IMR-90 (cell line): ENCODE measurements around the gene EPS15. TPM values are rescaled to one million over a fixed set of nuclear protein-coding genes. Genes with fewer than 3 reads are reported as not detected.

Experiments used
- ATAC-seq: fragments of 200-7000 bp; cut with Tn5 transposase; 2 replicates; pipeline ENCODE4 v1.9.1; 2020; ENCODE audit warnings: low read depth, mild to moderate bottlenecking, moderate library complexity
- BruUV-seq: library from RNA; stranded (reverse); fragments of 400-500 nt; replicated peaks from 2 replicates; lab custom pipeline; 2021; lab: Mats Ljungman, UMichigan
- CTCF ChIA-PET: fragments of 300-600 bp; formaldehyde crosslinking; extraction: SDS; loops from one replicate; lab custom pipeline; 2021; ENCODE audit warnings: antibody characterized with exemption; lab: Yijun Ruan, JAX
- POLR2A ChIA-PET: fragments of 300-600 bp; sonication (Branson Sonifier 250); formaldehyde crosslinking; loops from one replicate; lab custom pipeline; 2022; ENCODE audit warnings: antibody characterized with exemption; ENCODE audit not compliant: unreplicated experiment; lab: Charles Lee
- DNase-seq: peaks from one replicate; pipeline ENCODE4 v3.0.0; 2013
- H2AFZ ChIP-seq: replicated peaks from 2 replicates; pipeline ENCODE3; 2013; ENCODE audit warnings: low read length, mild to moderate bottlenecking; ENCODE audit not compliant: poor library complexity
- H2AK5ac ChIP-seq: 2 replicates; pipeline ENCODE4 v1.6.1; 2013; ENCODE audit warnings: low read depth, low read length, inconsistent platforms
- H2AK9ac ChIP-seq: replicated peaks from 2 replicates; pipeline ENCODE3; 2013; ENCODE audit warnings: mild to moderate bottlenecking, low read depth, low read length, moderate library complexity; ENCODE audit not compliant: poor library complexity
- H2BK120ac ChIP-seq: 2 replicates; pipeline ENCODE4 v1.6.1; 2013; ENCODE audit warnings: low read depth, low read length, inconsistent platforms
- H2BK15ac ChIP-seq: 3 replicates; pipeline ENCODE4 v1.6.1; 2013; ENCODE audit warnings: low read depth, low read length, inconsistent platforms
- H2BK20ac ChIP-seq: 2 replicates; pipeline ENCODE4 v1.6.1; 2013; ENCODE audit warnings: low read depth, mild to moderate bottlenecking, inconsistent platforms, low read length, moderate library complexity
- H2BK5ac ChIP-seq: 2 replicates; pipeline ENCODE4 v1.6.1; 2013; ENCODE audit warnings: mild to moderate bottlenecking, low read depth, low read length, inconsistent platforms; ENCODE audit not compliant: poor library complexity, severe bottlenecking
- H3K14ac ChIP-seq: replicated peaks from 2 replicates; pipeline ENCODE4 v1.6.1; 2013; ENCODE audit warnings: low read depth, low read length, inconsistent platforms
- H3K18ac ChIP-seq: 2 replicates; pipeline ENCODE4 v1.6.1; 2013; ENCODE audit warnings: low read depth, low read length, control low read depth
- H3K23ac ChIP-seq: 2 replicates; pipeline ENCODE4 v1.6.1; 2013; ENCODE audit warnings: low read depth, low read length, inconsistent platforms
- H3K27ac ChIP-seq: 2 replicates; pipeline ENCODE4 v1.5.1; 2013; ENCODE audit warnings: mild to moderate bottlenecking, control low read depth, low read length; ENCODE audit not compliant: insufficient read depth
- H3K27me3 ChIP-seq: 2 replicates; pipeline ENCODE4 v1.6.1; 2013; ENCODE audit warnings: low read length; ENCODE audit not compliant: control insufficient read depth, insufficient read depth
- H3K36me3 ChIP-seq: 2 replicates; pipeline ENCODE4 v1.6.1; 2013; ENCODE audit warnings: low read length, mixed read lengths; ENCODE audit not compliant: control insufficient read depth, insufficient read depth
- H3K4ac ChIP-seq: 2 replicates; pipeline ENCODE4 v1.6.1; 2013; ENCODE audit warnings: low read depth, low read length, inconsistent platforms
- H3K4me1 ChIP-seq: 2 replicates; pipeline ENCODE4 v1.6.1; 2013; ENCODE audit warnings: low read length, mixed read lengths; ENCODE audit not compliant: control insufficient read depth, insufficient read depth
- H3K4me2 ChIP-seq: 2 replicates; pipeline ENCODE4 v1.6.1; 2013; ENCODE audit warnings: low read depth, mild to moderate bottlenecking, control low read depth, low read length, moderate library complexity
- H3K4me3 ChIP-seq: 2 replicates; pipeline ENCODE4 v1.5.1; 2013; ENCODE audit warnings: low read depth, mild to moderate bottlenecking, control low read depth, low read length, moderate library complexity; ENCODE audit not compliant: insufficient read depth
- H3K56ac ChIP-seq: 2 replicates; pipeline ENCODE4 v1.6.1; 2013; ENCODE audit warnings: low read length, inconsistent platforms; ENCODE audit not compliant: insufficient read depth; ENCODE audit errors: extremely low read depth
- H3K79me1 ChIP-seq, 2 experiments: 2 replicates each; pipeline ENCODE4 v1.6.1; 2013; ENCODE audit warnings: low read length in 2 of 2, inconsistent platforms in 1 of 2, low read depth in 1 of 2
- H3K9ac ChIP-seq: 2 replicates; pipeline ENCODE4 v1.6.1; 2013; ENCODE audit warnings: low read depth, low read length, control low read depth
- H3K9me1 ChIP-seq: 2 replicates; pipeline ENCODE4 v1.6.1; 2013; ENCODE audit warnings: low read length, inconsistent platforms; ENCODE audit not compliant: insufficient read depth
- H3K9me3 ChIP-seq: 2 replicates; pipeline ENCODE4 v1.6.1; 2013; ENCODE audit warnings: low read length; ENCODE audit not compliant: control insufficient read depth, insufficient read depth
- H4K20me1 ChIP-seq: 2 replicates; pipeline ENCODE4 v1.6.1; 2013; ENCODE audit warnings: low read length, inconsistent platforms; ENCODE audit not compliant: insufficient read depth
- H4K5ac ChIP-seq: 2 replicates; pipeline ENCODE4 v1.6.1; 2013; ENCODE audit warnings: mild to moderate bottlenecking, low read depth, low read length, control low read depth
- H4K8ac ChIP-seq, 2 experiments: 2 replicates each; pipeline ENCODE4 v1.6.1; 2013; ENCODE audit warnings: low read depth in 2 of 2, low read length in 2 of 2, control low read depth in 1 of 2, inconsistent platforms in 1 of 2
- H4K91ac ChIP-seq: 2 replicates; pipeline ENCODE4 v1.6.1; 2013; ENCODE audit warnings: low read depth, low read length, inconsistent platforms; ENCODE audit not compliant: insufficient read depth
- CHD1 ChIP-seq: IDR thresholded peaks from 2 replicates; pipeline ENCODE4 v1.6.1; 2012; ENCODE audit warnings: low read depth, low read length, improper control_type of control experiment
- MXI1 ChIP-seq: IDR thresholded peaks from 2 replicates; pipeline ENCODE4 v1.6.1; 2012; ENCODE audit warnings: low read depth, mild to moderate bottlenecking, low read length, moderate library complexity, borderline replicate concordance
- NFE2L2 ChIP-seq: fragments of 150-350 bp; IDR thresholded peaks from 2 replicates; pipeline ENCODE4 v1.6.1; 2016; ENCODE audit warnings: low read depth, mild to moderate bottlenecking, low read length
- RFX5 ChIP-seq: IDR thresholded peaks from 2 replicates; pipeline ENCODE4 v1.8.0; 2012; ENCODE audit warnings: low read depth, mild to moderate bottlenecking, low read length, moderate library complexity
- SMC3 ChIP-seq: fragments of 150-350 bp; IDR thresholded peaks from 2 replicates; pipeline ENCODE4 v1.6.1; 2016; ENCODE audit warnings: low read depth, mild to moderate bottlenecking, antibody characterized with exemption, low read length, moderate library complexity
- whole genome bisulfite sequencing, 2 experiments: methylation state at CpG; one replicate each; pipeline versions ENCODE4 v1.1.5 to v1.1.7; 2013; ENCODE audit warnings: missing lambda C conversion rate in 2 of 2; ENCODE audit not compliant: insufficient read length in 1 of 2; ENCODE audit errors: extremely low coverage in 2 of 2; 5-methylcytosine and 5-hydroxymethylcytosine counted together
- dilution Hi-C: fragments of 300-500 bp; cut with HindIII; formaldehyde crosslinking; loops from one replicate; pipeline ENCODE4 v1.14.3; 2018; ENCODE audit warnings: low sequenced_read_pairs; ENCODE audit not compliant: unreplicated experiment
- in situ Hi-C: fragments of 300-500 bp; cut with MboI; formaldehyde crosslinking; loops from 3 replicates; pipeline ENCODE4 v1.14.3; 2019; ENCODE audit warnings: low sequenced_read_pairs, inconsistent platforms, mixed read lengths
- intact Hi-C: fragments of 100-400 bp; cut with micrococcal nuclease; formaldehyde crosslinking; loops from 2 replicates; pipeline ENCODE4 v1.10.0; 2022
- polyA plus RNA-seq, 3 experiments: library from polyadenylated mRNA; depleted of rRNA; stranded (reverse); fragments of >200 nt; gene quantifications; 2 replicates each; pipeline ENCODE4 v1.2.3, GENCODE V29; 2012; ENCODE audit warnings: low replicate concordance in 1 of 3
- total RNA-seq: library from RNA; depleted of rRNA; stranded (reverse); fragments of >200 nt; gene quantifications from 2 replicates; pipeline ENCODE4 v1.2.3, GENCODE V29; 2012
- TF ChIP-seq, protein P1 (sequence below): conservative IDR thresholded peaks from 2 replicates; pipeline ENCODE4 v1.5.1; 2012; ENCODE audit warnings: mild to moderate bottlenecking, low read depth, low read length, improper control_type of control experiment

EPS15 gene
- total and polyA plus RNA-seq, 2 of the 4 experiments (the other 2 are of a cell fraction): 17.6 to 38.0 TPM

DNA sequence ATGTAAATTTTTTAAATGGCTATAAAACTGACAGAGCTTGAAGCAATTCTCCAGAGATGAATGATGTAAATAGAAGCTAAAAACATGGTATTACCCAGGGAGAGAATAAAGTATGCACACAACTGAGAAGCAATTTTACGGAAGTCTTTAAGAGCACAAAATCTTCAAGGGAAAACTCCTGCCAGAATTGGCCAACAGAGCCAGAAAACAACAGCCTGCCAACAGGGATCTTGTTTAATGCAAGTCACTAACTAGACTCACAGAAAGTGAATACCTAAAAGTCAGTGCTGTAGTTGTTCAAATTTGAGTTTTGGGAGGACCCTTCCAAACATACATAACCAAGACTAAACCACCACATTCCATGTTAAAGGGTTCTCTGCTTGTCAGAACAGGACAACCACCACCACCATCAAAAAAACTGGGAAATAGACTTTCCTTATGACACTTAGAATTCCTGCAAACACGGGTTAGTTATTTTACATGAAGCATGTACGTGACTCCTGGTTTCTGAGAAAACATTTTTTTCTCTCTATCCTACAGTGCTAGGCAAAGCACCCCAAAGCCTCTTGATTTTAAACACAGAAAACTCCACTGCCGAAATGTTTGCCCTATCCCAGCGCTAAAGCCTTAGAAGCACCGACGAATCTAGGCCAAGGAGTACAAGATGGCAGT lies 1.6 kb downstream of the EPS15 start:
- Histone ChIP-seq H2AFZ (peak overlapping the region; percentile 96), H3K79me1 (peaks cover 8 to 36% of the 10 kb centered on the region in 2 experiments; a peak in 3 of 4 replicates), H3K18ac (peak overlapping the region; percentile 38; the same call in 1 of the 2 replicates), H2BK20ac (no peak overlapping the region), H3K56ac (peak overlapping the region; percentile 39; the same call in 1 of the 2 replicates), H4K8ac (peak overlapping the region; percentile 8 to 50; a peak in 2 of 4 replicates), H3K4ac (peak overlapping the region; percentile 47), H3K14ac (peak overlapping the region; percentile 69; the same call in 1 of the 2 replicates), H3K27me3 (no peaks in the 10 kb centered on the region), H3K36me3 (no peaks in the 10 kb centered on the region), H3K27ac (peak overlapping the region; percentile 66), H3K4me3 (peak overlapping the region; percentile 98), H4K91ac (0 out of 2 replicates have a peak overlapping the region, but pooled peaks have one; percentile 1), H2AK5ac (peak overlapping the region; percentile 6; the same call in 1 of the 2 replicates), H3K9ac (peak overlapping the region; percentile 95), H3K9me1 (0 out of 2 replicates have a peak, but pooled peaks cover 8% of the 10 kb centered on the region), H3K4me2 (peak overlapping the region; percentile 81), H2BK5ac (peak overlapping the region; percentile 68), H3K23ac (peak overlapping the region; percentile 68), H4K5ac (peak overlapping the region; percentile 54; the same call in 1 of the 2 replicates), H2BK15ac (no peak overlapping the region), H2AK9ac (peak overlapping the region; percentile 90), H4K20me1 (peaks cover 13% of the 10 kb centered on the region; the same call in 1 of the 2 replicates), H2BK120ac (no peak overlapping the region), H3K4me1 (peaks cover 9% of the 10 kb centered on the region), H3K9me3 (no peaks in the 10 kb centered on the region)
- POLR2A ChIA-PET: no interaction called here
- DNase-seq (peak; percentile 11), ATAC-seq (no peak)
- intact Hi-C loops (loop anchor here (5.0 kb wide), 1 partner anchor 95 kb away; no protein-coding TSS in a partner anchor), in situ Hi-C loops (no loop called here), dilution Hi-C loops (no loop called here)
- BruUV-seq: no TSS peak
- TF ChIP-seq MXI1 (no peak), CHD1 (no peak), SMC3 (no peak), NFE2L2 (no peak), RFX5 (no peak)
- TF ChIP-seq, protein P1, sequence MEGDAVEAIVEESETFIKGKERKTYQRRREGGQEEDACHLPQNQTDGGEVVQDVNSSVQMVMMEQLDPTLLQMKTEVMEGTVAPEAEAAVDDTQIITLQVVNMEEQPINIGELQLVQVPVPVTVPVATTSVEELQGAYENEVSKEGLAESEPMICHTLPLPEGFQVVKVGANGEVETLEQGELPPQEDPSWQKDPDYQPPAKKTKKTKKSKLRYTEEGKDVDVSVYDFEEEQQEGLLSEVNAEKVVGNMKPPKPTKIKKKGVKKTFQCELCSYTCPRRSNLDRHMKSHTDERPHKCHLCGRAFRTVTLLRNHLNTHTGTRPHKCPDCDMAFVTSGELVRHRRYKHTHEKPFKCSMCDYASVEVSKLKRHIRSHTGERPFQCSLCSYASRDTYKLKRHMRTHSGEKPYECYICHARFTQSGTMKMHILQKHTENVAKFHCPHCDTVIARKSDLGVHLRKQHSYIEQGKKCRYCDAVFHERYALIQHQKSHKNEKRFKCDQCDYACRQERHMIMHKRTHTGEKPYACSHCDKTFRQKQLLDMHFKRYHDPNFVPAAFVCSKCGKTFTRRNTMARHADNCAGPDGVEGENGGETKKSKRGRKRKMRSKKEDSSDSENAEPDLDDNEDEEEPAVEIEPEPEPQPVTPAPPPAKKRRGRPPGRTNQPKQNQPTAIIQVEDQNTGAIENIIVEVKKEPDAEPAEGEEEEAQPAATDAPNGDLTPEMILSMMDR: no peak
- CTCF ChIA-PET: no interaction called here
- 0% methylated on average over 4 of the region's 7 CpGs; no CpG with 5 or more reads in 1 of the 2 experiments for WGBS, 2 experiments
